Testis (tissue), 2 donors: ENCODE data around the gene PLOD1.

Source experiments
- CTCF ChIP-seq, 3 experiments: fragments of 450-650 bp in 2 of 3; fragments of 200-600 bp in 1 of 3; sonication (generic) in 1 of 3; IDR thresholded peaks; one replicate each; pipeline ENCODE4 v1.5.1; 2016 to 2019; ENCODE audit warnings: antibody characterized with exemption in 3 of 3, mild to moderate bottlenecking in 2 of 3, moderate library complexity in 1 of 3
- POLR2A ChIP-seq: fragments of 450-650 bp; IDR thresholded peaks from one replicate; pipeline ENCODE4 v1.6.1; 2017; ENCODE audit warnings: antibody characterized with exemption, mild to moderate bottlenecking, moderate library complexity

GRCh38 chr1:12001996-12002493 is 67.5 kb downstream of the PLOD1 start:
- no peak for TF ChIP-seq CTCF (IDR thresholded peaks at IDR 0.05)
- TF ChIP-seq POLR2A, result no peak
